Mucosa of rectum (tissue), 2 donors: ENCODE results near the gene INSIG2.
"Not testable (repeated sequence)": the region's sequence is repeated elsewhere in the genome, so short reads cannot be mapped to it uniquely, and the experiment has no call there.

Experiments used
- H3K27ac ChIP-seq, 2 donors: one replicate each; pipeline ENCODE4 v1.7.0; 2013; ENCODE audit warnings: inconsistent platforms in 2 of 2, low read depth in 2 of 2, low read length in 2 of 2
- H3K27me3 ChIP-seq, 2 donors: one replicate each; pipeline ENCODE4 v1.7.0; 2013; ENCODE audit warnings: low read length in 2 of 2; ENCODE audit not compliant: control insufficient read depth in 2 of 2, insufficient read depth in 2 of 2
- H3K36me3 ChIP-seq, 2 donors: one replicate each; pipeline ENCODE4 v1.7.0; 2013; ENCODE audit warnings: low read length in 2 of 2; ENCODE audit not compliant: control insufficient read depth in 2 of 2, insufficient read depth in 2 of 2
- H3K4me1 ChIP-seq, 2 donors: one replicate each; pipeline ENCODE4 v1.7.0; 2013; ENCODE audit warnings: low read length in 2 of 2, mild to moderate bottlenecking in 1 of 2; ENCODE audit not compliant: control insufficient read depth in 2 of 2, insufficient read depth in 2 of 2
- H3K4me3 ChIP-seq, 2 donors: one replicate each; pipeline ENCODE4 v1.7.0; 2013; ENCODE audit warnings: low read length in 2 of 2
- H3K9ac ChIP-seq, 2 donors: one replicate each; pipeline ENCODE4 v1.7.0; 2013; ENCODE audit warnings: low read length in 2 of 2, low read depth in 1 of 2, mild to moderate bottlenecking in 1 of 2
- H3K9me3 ChIP-seq, 2 donors: one replicate each; pipeline ENCODE4 v1.7.0; 2013; ENCODE audit warnings: low read length in 2 of 2; ENCODE audit not compliant: control insufficient read depth in 2 of 2
- donor health status: healthy.
- donor health status: Normal muscosa, but diverticular disease.

The INSIG2 gene

GRCh38 chr2:118085173-118086023, 2.9 kb upstream of the INSIG2 start:
- H3K36me3 ChIP-seq, result no peaks in the 10 kb centered on the region
- H3K27ac ChIP-seq, result no peak overlapping the region
- H3K9me3 ChIP-seq, result no peaks in the 10 kb centered on the region
- H3K27me3 ChIP-seq, result no peaks in the 10 kb centered on the region
- no peak overlapping the region for H3K9ac ChIP-seq
- peaks cover 11 to 14% of the 10 kb centered on the region in 2 donors for H3K4me1 ChIP-seq
- no peak overlapping the region for H3K4me3 ChIP-seq

GRCh38 chr2:118086024-118086633, 2.1 kb upstream of the INSIG2 start:
- Histone ChIP-seq H3K4me3 (no peak overlapping the region), H3K36me3 (no peaks in the 10 kb centered on the region), H3K27me3 (no peaks in the 10 kb centered on the region), H3K4me1 (peaks cover 11 to 14% of the 10 kb centered on the region in 2 donors), H3K27ac (no peak overlapping the region), H3K9ac (no peak overlapping the region), H3K9me3 (no peaks in the 10 kb centered on the region)

- Histone ChIP-seq H3K27me3 (no peaks in the 10 kb centered on the region), H3K36me3 (no peaks in the 10 kb centered on the region), H3K27ac (peak overlapping the region; percentile 49 to 60), H3K4me3 (peak overlapping the region; percentile 95 to 97), H3K4me1 (peaks cover 11 to 14% of the 10 kb centered on the region in 2 donors), H3K9me3 (no peaks in the 10 kb centered on the region), H3K9ac (peak overlapping the region; percentile 77 to 80)
These were observed 999 bp downstream of the INSIG2 start for GRCh38 chr2:118089139-118089800.

- no peak overlapping the region for H3K9ac ChIP-seq
- no peaks in the 10 kb centered on the region for H3K36me3 ChIP-seq
- H3K4me3 ChIP-seq, result peak overlapping the region in 1 of 2 donors; percentile 95
- H3K4me1 ChIP-seq, result peaks cover 11 to 14% of the 10 kb centered on the region in 2 donors
- H3K27me3 ChIP-seq, result no peaks in the 10 kb centered on the region
- H3K27ac ChIP-seq, result no peak overlapping the region
- no peaks in the 10 kb centered on the region for H3K9me3 ChIP-seq
These were observed 2.3 kb downstream of the INSIG2 start for GRCh38 chr2:118090387-118091139.

GRCh38 chr2:118091140-118091478, 2.8 kb downstream of the INSIG2 start:
- Histone ChIP-seq H3K4me3 (no peak overlapping the region), H3K27me3 (no peaks in the 10 kb centered on the region), H3K36me3 (no peaks in the 10 kb centered on the region), H3K4me1 (peaks cover 11 to 14% of the 10 kb centered on the region in 2 donors), H3K9ac (no peak overlapping the region), H3K27ac (no peak overlapping the region), H3K9me3 (no peaks in the 10 kb centered on the region)

- no peak overlapping the region for H3K9ac ChIP-seq
These were observed 3.4 kb downstream of the INSIG2 start for GRCh38 chr2:118091631-118092030.

GRCh38 chr2:118094102-118094501, 5.8 kb downstream of the INSIG2 start:
- not testable (repeated sequence) for H3K4me3 ChIP-seq, H3K27me3 ChIP-seq, H3K4me1 ChIP-seq, H3K9me3 ChIP-seq, H3K36me3 ChIP-seq, H3K27ac ChIP-seq, H3K9ac ChIP-seq

More at GRCh38 chr2:118091631-118092030, 3.4 kb downstream of the INSIG2 start:
- Histone ChIP-seq H3K36me3 (no peaks in the 10 kb centered on the region), H3K27me3 (no peaks in the 10 kb centered on the region), H3K4me3 (no peak overlapping the region), H3K4me1 (peaks cover 11 to 14% of the 10 kb centered on the region in 2 donors), H3K9me3 (no peaks in the 10 kb centered on the region), H3K27ac (no peak overlapping the region)

- H3K27ac ChIP-seq, result no peak overlapping the region
- H3K27me3 ChIP-seq, result no peaks in the 10 kb centered on the region
- no peak overlapping the region for H3K9ac ChIP-seq
- H3K36me3 ChIP-seq, result peaks cover 2 to 5% of the 10 kb centered on the region in 2 donors
- H3K4me3 ChIP-seq, result no peak overlapping the region
- peaks cover 0 to 7% of the 10 kb centered on the region in 2 donors for H3K4me1 ChIP-seq
- no peaks in the 10 kb centered on the region for H3K9me3 ChIP-seq
These were observed 6.2 kb downstream of the INSIG2 start for GRCh38 chr2:118094503-118094902.

GRCh38 chr2:118095610-118096009, 7.3 kb downstream of the INSIG2 start:
- Histone ChIP-seq H3K27me3 (no peaks in the 10 kb centered on the region), H3K4me1 (no peaks in the 10 kb centered on the region), H3K9me3 (no peaks in the 10 kb centered on the region), H3K4me3 (no peak overlapping the region), H3K27ac (no peak overlapping the region), H3K9ac (no peak overlapping the region), H3K36me3 (peaks cover 2 to 5% of the 10 kb centered on the region in 2 donors)
